COLO668 (cell line): Measurements from ENCODE around the gene SGF29.
A peak's percentile ranks its signal among the peaks of the same experiment; 100 is the strongest.
"Not testable (repeated sequence)": the region's sequence is repeated elsewhere in the genome, so short reads cannot be mapped to it uniquely, and the experiment has no call there.

Experiments used
- DNase-seq: peaks from one replicate; lab custom pipeline; 2025; ENCODE audit not compliant: unreplicated experiment; lab: John Stamatoyannopoulos, UW

The SGF29 gene

DNA sequence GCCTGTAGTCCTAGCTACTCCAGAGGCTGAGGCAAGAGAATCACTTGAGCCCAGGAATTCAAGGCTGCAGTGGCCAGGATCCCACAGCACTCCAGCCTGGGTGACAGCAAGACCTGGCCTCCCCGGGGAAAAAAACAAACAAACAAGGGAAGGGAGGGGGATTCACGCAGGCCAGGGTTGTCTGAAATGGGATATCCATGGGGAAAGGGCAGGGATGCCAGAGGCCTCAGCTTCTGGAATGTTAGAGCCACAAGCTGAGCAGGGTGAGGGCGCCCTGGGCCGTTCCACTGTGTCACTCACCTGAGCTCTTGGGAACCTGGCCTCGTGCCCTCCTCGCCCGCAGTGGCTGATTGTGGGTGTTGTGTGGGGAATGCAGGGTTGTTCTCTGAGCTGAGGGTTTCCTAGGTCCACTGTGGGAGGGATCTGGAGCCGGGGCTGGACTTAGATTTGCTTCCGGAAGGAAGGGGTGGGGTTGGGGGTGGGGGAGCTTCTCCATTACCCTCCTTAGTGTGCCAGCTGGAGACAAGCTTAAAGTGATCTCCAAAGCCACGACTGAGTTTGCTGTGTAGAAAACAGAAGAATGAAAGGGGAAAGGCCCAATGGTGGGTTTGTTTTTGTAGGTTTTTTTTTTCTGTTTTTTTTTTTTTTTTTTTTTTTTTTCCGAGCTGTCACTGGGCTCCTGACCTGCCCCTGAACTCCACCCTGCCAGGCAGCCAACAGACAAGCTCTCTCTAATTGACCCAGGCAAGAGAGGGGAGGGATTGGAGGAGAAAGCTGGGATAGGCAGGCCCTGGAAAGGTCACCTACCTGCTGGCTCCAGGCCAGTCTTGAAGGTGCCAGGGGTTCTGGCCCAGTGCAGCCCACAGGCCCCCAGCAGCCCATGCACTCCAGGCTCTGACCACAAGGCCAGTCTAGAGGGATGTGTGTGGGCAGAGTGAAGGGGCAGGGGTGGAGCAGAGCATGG is 56.2 kb downstream of the SGF29 start, which contains the start of gene SULT1A1:
TSS of gene SULT1A1 (minus strand) at position 414 of the 964 bp plus-strand sequence. CDS start 1,189 bp downstream, outside the sequence.
- no peak for DNase-seq

DNA sequence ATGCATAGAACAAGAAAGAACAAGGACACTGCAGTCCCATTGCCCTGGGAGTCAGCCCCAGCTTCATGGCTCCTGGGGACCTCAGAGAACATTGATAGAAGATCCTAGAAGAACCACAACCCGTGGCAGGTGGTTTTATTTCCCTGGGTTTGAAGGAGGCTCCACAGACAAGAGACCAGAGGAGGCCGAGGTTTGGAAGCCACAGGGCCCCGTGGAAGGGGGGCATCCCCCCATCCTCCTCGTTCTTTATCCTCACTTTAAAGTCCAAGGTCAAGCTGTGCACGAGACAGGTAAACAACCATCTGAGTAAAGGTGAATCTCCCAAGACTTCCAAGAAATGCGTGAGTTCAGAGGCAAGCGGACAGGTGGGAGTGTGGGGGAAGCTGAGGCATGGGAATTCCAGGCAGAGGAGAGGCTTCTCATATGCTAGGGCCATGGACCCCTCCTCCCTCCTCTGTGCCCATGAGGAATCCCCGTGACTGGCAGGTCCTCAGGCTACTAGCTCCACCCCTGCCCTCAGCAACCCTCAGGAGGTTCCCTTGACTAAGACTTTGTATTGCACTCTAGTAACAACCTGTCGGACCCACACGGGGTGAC is 57.0 kb downstream of the SGF29 start:
- no peak for DNase-seq

DNA sequence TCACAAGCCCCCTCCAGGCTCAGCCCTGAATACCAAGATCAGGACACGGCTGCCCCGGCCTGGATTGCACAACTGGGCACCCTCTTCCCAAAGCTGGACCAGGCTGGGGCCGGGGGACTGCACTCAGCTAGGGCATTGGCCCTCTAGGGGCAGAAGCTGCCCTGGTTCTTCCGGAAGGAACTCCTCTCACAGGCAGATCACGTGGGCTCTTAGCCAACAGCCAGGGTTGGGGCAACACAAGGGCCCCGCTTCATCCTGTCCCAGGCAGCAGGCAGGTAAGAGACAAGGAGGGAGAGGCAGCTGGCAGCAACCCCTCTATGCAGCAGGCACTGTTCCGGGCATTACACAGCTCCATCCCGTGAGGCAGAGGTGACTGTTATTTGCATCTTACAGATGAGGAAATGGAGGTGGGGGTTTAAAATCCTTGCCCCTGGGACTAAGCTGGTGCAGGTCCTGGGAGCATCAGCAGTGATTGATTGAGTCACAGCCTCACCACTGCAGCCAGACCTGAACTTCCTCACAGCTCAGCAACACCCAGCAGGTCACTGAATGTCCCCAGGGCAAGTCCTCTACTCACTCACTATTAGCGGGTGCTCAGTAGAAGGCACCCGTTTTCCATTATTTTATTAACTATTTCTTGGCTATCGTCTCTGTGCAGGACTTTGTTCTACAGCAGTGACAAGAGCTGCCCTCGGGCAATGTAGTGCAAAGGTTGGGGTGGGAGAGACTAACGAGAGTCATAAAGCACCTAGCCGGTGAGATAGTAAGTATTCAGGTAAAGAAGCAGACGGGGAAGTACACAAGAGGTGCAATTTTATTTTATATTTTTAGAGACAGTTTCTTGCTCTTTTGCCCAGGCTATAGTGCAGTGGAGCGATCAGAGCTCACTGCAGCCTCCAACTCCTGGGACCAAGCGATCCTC is 58.9 kb downstream of the SGF29 start:
- not testable (repeated sequence) for DNase-seq

DNA sequence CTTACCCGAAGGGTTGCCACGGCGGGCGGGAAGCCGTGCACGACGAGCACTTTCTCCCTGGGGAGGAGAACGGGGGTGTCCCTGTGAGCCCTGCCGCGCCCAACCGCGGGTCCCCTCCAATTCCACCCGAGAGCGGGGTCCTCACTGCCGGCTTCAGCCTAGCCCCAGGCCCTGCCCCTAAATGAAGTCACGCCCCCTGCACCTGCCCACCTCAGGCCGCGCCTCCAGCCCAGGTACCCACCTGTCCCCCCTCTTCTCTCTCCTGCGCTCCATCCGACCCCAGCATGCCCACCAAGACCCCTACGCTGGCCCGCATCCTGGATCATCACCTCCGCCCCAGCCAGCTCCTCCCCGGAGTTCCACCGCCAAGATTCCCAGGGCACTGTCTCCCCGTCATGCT is 60.2 kb downstream of the SGF29 start:
- DNase-seq, result not testable (repeated sequence)

DNA sequence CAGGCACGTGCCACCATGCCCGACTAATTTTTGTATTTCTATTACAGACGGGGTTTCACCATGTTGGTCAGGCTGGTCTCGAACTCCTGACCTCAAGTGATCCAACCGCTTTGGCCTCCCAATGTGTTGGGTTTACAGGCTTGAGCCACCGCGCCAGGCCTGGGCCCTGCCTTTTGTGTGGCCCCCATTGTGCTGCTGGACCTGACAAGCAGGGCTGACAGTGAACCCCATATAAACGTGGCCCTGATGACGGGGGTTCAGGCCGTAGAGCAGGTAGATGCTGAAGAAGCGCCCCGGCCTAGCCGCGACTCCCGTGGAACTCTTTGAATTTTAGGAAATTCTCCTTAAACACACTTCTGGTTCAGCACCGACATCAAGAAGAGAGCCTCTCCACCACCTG is 60.8 kb downstream of the SGF29 start:
- not testable (repeated sequence) for DNase-seq

DNA sequence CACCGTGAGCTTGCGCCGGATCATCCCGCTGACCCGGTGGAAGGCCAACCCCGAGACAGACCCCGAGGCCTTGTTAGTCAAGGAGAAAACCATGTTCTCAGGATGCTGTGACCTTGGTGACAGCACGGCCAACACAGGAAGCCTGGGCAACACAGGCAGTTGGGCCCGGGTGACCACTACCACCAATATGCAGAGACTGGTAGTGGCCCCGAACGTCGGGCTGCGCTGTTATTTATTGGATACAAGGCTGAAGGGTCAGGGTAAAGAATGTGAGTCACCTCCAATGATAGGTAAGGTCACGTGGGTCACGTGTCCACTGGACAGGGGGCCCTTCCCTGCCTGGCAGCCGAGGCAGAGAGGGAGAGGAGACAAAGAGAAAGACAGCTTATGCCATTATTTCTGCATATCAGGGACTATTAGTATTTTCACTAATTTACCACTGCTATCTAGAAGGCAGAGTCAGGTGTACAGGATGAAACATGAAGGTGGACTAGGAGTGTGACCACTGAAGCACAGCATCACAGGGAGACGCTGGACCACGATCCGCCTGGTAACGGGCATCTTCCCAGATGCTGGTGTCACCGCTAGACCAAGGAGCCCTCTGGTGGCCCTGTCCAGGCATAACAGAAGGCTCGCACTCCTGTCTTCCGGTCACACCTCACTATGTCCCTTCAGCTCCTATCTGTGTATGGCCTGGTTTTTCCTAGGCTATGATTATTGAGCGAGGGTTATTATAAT is 61.9 kb downstream of the SGF29 start:
- peak; percentile 31 for DNase-seq

DNA sequence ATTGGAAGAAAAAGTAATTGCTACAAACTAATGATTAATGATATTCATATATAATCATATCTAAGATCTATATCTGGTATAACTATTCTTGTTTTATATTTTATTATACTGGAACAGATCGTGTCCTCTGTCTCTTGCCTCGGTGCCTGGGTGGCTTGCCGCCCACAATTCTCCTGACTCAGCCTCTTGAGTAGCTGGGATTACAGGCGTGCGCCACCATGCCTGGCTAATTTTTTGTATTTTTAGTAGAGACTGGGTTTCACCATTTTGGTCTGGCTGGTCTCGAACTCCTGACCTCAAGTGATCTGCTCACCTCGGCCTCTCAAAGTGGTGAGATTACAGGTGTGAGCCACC is 62.5 kb downstream of the SGF29 start:
- DNase-seq, result not testable (repeated sequence)

DNA sequence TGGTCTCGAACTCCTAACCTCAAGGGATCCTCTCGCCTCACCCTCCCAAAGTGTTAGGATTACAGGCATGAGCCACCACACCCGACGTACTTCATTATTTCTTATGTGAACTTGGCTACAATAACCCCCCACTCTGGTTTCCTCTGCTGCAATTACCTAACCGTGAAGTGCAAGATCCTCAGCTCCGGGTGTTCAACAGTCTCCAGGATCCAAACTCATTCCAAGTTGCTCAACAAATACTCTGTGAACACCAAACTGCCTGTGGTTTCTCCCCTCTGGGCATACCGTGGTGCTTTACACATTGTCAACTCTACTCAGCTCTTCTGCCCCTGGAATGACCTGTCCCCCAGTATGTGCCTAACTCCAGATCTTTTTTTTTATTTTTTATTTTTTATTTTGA is 62.9 kb downstream of the SGF29 start:
- no peak for DNase-seq

DNA sequence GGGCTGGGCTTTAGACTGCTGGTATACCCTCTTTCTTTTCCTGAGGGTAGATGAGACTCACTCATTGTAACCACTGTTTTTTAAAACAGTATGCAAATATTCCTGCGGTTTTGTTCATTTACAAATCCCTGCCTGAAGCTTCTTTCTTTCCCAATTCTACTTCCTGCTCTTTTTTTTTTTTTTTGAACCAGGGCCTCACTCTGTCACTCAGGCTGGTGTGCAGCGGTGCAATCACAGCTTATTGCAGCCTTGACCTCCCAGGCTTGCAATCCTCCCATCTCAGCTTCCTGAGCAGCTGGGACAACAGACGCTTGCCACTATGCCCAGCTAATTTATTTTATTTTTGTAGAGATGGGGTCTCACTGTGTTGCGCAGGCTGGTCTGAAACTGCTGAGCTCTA is 64.2 kb downstream of the SGF29 start:
- no peak for DNase-seq

DNA sequence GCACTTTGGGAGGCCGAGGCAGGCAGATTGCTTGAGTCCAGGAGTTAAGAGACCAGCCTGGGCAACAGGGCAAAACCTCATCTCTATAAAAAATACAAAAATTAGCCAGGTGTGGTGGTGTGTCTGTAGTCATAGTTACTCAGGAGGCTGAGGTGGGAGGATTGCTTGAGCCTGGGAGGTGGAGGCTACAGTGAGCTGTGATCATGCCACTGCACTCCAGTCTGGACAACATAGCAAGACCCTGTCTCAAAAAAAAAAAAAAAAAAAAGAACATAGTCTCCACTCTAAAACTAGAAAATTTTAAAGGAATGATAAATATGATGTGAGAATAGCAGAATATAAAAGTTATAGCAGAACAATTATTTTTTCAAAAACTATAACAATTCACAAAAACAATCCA is 66.6 kb downstream of the SGF29 start:
- DNase-seq, result not testable (repeated sequence)

DNA sequence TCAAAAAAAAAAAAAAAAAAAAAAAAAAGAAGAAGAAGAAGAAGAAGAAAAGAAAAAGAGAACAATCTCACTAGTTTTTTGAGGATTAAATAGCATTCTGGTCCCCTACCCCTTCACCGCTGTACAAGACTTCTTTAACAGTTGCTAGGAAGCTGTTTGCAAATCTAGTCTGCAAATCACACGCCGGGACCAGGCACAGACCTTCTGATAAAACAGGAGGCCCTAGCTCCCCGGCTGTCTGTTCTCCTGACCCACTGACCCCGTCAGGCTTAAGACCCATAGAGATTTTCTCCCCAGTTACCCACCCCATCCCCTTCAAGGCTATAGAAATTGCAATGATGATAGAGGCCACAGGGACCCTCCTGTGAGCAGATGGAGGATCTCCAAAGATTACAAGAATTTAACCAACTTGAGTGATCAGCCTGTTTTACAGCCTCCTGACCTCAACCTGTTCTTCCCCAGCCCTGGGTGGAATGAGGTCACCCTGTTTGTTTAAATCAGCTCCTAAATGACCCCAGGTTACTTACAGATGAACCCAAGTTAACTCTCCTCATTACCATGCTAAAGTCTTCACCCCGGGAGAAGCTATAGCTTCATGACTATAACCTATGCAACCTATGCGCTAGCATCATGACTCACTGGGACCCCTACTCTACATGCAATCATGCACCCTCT is 67.9 kb downstream of the SGF29 start:
- no peak for DNase-seq

DNA sequence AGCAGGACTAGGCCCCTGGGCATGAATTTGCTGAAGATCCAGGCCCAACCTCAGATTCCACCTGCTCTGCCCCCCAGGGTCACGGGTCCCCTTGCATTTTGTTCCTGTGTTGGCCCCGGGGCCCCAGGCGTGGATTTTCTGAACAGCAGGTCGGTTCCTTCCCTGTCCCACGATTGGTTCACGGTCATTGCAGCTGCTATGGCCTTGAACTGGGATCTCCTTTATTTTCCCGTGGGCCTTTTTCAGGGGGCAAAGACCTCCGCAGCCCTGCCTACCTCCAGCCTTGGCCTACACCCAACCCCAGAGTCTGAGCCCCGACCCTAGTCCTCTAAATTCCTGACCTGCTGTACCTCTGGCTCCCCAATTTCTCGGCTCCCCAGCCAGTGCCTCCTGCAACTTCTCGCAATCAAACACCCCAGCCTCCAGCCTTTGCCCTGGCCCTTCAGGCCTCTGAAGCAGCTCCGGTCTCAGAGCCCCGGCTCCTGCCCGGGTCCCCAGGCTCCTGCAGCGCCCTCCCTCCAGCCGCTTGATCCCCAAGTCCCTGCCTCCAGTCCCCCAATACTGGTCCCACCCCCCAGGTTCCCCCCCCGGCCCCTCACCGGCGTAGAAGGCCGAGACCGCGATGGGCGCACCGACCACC is 68.9 kb downstream of the SGF29 start:
- not testable (repeated sequence) for DNase-seq

DNA sequence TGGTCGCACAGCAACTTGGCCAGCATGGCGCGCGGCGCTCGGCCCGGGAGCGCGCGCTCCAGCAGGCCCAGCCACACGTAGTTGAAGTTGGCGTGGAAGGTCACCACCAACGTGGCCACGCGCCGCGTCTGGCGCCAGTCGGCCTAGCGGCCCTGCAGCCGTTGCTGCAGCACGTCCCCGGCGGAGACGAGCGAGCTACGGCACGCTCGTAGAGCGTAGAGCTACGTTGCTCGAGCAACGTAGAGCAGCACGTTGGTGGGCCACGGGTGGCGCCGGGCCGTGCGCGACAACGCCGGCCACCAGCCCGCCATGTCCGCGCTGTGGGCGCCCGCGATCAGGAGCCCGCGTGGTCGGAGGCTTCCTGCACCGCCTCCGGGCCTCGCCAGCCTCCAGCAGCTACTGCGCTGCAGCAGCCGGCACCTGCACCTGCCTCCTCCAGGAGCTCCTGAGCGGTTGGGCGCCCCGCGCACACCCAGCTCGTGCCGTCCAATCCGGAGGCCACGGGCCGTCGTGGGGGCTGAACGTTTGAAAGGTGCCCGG is 69.5 kb downstream of the SGF29 start:
- peak; percentile 62 for DNase-seq

DNA sequence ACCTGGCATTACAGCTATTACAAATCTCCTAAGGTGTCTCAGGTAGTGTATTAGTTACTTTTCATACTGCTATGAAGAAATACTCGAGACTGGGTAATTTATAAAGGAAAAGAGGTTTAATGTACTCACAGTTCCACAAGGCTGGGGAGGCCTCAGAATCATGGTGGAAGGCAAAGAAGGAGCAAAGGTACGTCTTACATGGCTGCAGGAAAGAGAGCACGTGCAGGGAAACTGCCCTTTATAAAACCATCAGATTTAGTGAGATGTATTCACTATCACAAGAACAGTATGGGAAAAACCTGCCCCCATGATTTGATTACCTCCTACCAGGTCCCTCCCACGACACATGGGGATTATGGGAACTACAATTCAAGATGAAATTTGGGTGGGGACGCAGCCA is 77.2 kb downstream of the SGF29 start:
- not testable (repeated sequence) for DNase-seq

DNA sequence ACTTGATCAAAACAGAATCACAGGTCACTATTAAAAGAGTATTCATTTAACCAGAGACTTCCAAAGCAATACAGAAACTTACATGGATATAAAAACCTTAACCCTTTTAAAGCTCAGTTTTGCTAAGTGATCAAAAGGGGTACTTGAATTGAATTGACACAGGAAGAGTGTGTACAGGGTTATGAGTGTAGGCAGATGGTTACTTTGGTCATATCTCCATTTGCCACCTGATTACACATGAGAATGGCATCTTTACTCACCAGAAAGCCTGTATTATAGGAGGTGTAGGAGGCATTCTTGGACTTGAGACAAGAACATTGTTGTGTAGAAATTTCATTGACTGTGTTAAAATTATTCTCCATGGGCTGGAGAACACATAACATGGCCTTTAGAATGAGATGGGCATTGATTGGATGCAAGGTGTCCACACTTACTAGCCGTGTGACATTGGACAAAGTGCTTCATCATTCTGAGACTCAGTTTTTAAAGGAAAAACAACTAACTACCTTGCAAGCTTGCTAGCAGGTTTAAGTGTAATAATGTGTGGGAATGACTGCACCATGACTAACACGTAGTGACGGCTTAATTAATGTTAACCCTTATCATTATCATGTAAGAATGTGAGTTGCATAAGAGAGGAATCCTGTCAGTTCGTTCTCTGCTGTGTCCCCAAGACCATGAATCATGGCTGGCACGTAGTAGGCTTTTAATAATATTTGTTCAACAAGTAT is 82.5 kb downstream of the SGF29 start:
- not testable (repeated sequence) for DNase-seq

DNA sequence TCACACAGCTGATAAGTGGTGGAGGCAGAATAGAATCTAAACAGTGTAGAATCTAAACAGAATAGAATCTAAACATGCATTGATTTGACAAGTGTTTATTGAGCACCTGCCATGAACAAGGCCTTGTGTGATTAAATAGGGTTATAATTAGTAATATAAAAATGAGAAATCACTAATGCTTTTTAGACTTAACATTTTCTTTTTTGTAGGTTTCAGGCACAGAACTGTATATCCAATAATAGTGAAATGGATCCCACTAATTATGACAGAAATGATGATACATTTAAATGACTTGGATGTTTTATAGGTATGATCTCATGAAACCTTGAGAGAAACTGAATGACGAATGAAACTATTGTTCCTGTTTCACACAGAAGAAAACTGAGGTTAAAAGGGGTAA is 84.0 kb downstream of the SGF29 start, which contains the start of gene NPIPB8:
TSS of gene NPIPB8 (plus strand) at position 301 of the 400 bp plus-strand sequence. CDS start 296 bp downstream, outside the sequence.
- not testable (repeated sequence) for DNase-seq

DNA sequence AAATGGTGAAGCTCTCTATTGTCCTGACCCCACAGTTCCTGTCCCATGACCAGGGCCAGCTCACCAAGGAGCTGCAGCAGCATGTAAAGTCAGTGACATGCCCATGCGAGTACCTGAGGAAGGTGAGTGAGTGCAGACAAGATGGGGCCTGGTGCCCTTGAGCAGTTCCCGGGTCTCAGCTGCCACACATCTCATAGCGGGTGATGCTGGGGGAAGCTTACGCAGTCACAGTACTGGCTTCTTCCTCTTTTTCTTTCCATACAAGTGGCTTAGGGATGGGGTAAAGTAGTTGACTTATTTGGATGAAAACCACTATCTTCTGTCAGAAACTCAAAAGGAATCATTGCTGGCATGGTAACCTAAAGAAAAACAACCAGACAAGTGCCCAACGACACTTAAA is 84.6 kb downstream of the SGF29 start:
- not testable (repeated sequence) for DNase-seq

DNA sequence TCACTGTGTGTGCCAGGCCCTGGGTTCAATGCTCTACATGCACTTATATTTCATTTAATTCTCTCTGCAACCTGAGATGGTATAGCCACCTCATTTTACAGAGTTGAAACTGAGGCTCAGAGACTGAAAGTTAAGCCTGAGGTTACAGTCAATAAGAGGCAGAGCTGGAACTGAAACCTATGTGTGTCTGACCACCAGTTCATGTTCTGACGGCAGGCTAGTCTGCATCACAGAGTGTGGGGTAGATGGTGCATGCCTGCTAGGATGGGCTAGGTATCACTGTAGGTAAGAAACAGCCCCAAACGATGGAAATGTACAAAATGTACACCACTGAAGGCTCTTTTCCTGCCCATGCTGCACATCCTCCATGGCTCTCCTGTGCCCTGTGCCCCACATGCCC is 86.2 kb downstream of the SGF29 start:
- DNase-seq, result not testable (repeated sequence)
